ENCODE results near the gene CD247.

Gene CD247

GRCh38 chr1:167511374-167511986, 6.8 kb downstream of the CD247 start:
- DNase-seq: no peak

- DNase-seq: no peak
These were observed 7.4 kb downstream of the CD247 start for GRCh38 chr1:167510881-167511280.

GRCh38 chr1:167510244-167510643, 8.1 kb downstream of the CD247 start:
- DNase-seq: no peak

- no peak for DNase-seq
These were observed 8.7 kb downstream of the CD247 start for GRCh38 chr1:167509587-167509986.

- DNase-seq: no peak
These were observed 10.6 kb downstream of the CD247 start for GRCh38 chr1:167507719-167508118.

- DNase-seq: no peak
These were observed 13.9 kb downstream of the CD247 start for GRCh38 chr1:167504467-167504827.

- no peak for DNase-seq
These were observed 14.5 kb downstream of the CD247 start for GRCh38 chr1:167503626-167504466.

GRCh38 chr1:167502719-167503462, 15.4 kb downstream of the CD247 start:
- DNase-seq: no peak

GRCh38 chr1:167502192-167502551, 16.2 kb downstream of the CD247 start:
- no peak for DNase-seq

- no peak for DNase-seq
These were observed 16.7 kb downstream of the CD247 start for GRCh38 chr1:167501515-167502191.

GRCh38 chr1:167500283-167500860, 18.0 kb downstream of the CD247 start:
- DNase-seq: no peak

GRCh38 chr1:167499664-167500101, 18.6 kb downstream of the CD247 start:
- DNase-seq: no peak

- no peak for DNase-seq
These were observed 19.2 kb downstream of the CD247 start for GRCh38 chr1:167499106-167499505.

GRCh38 chr1:167496797-167497619, 21.3 kb downstream of the CD247 start:
- DNase-seq: no peak

- no peak for DNase-seq
These were observed 25.0 kb downstream of the CD247 start for GRCh38 chr1:167493372-167493771.

GRCh38 chr1:167492481-167492910, 25.8 kb downstream of the CD247 start:
- DNase-seq: no peak

GRCh38 chr1:167491586-167492461, 26.5 kb downstream of the CD247 start:
- DNase-seq: no peak

GRCh38 chr1:167490765-167491164, 27.6 kb downstream of the CD247 start:
- no peak for DNase-seq

- no peak for DNase-seq
These were observed 28.6 kb downstream of the CD247 start for GRCh38 chr1:167489571-167490340.

- no peak for DNase-seq
These were observed 29.5 kb downstream of the CD247 start for GRCh38 chr1:167488786-167489185.

All from GOT3 (cell line).